HS-5 (cell line): ENCODE results near the gene GALNT18.
"Not testable (repeated sequence)": the region's sequence is repeated elsewhere in the genome, so short reads cannot be mapped to it uniquely, and the experiment has no call there.

Experiments used
- DNase-seq: peaks from one replicate; pipeline ENCODE4 v3.0.0-alpha.2; 2012; ENCODE audit warnings: low read depth

The GALNT18 gene

GRCh38 chr11:11458001-11458400 is 163.8 kb downstream of the GALNT18 start:
- no peak for DNase-seq

- no peak for DNase-seq
These were observed 164.9 kb downstream of the GALNT18 start for GRCh38 chr11:11456866-11457265.

GRCh38 chr11:11454671-11455223 is 167.1 kb downstream of the GALNT18 start:
- no peak for DNase-seq

- DNase-seq, result no peak
These were observed 170.3 kb downstream of the GALNT18 start for GRCh38 chr11:11451501-11452005.

- peak; percentile 56 for DNase-seq
These were observed 171.0 kb downstream of the GALNT18 start for GRCh38 chr11:11450744-11451362.

- DNase-seq, result no peak
These were observed 172.5 kb downstream of the GALNT18 start for GRCh38 chr11:11449327-11449726.

GRCh38 chr11:11448626-11449025 is 173.2 kb downstream of the GALNT18 start:
- DNase-seq, result no peak

GRCh38 chr11:11447601-11448000 is 174.2 kb downstream of the GALNT18 start:
- not testable (repeated sequence) for DNase-seq

- no peak for DNase-seq
These were observed 174.8 kb downstream of the GALNT18 start for GRCh38 chr11:11446967-11447366.

GRCh38 chr11:11446564-11446963 is 175.2 kb downstream of the GALNT18 start:
- no peak for DNase-seq

- no peak for DNase-seq
These were observed 176.2 kb downstream of the GALNT18 start for GRCh38 chr11:11445441-11446185.

GRCh38 chr11:11444804-11445131 is 177.0 kb downstream of the GALNT18 start:
- DNase-seq, result no peak

- no peak for DNase-seq
These were observed 177.6 kb downstream of the GALNT18 start for GRCh38 chr11:11444027-11444803.

GRCh38 chr11:11442791-11443190 is 179.0 kb downstream of the GALNT18 start:
- no peak for DNase-seq

GRCh38 chr11:11441516-11441915 is 180.3 kb downstream of the GALNT18 start:
- DNase-seq, result no peak

- DNase-seq, result no peak
These were observed 180.7 kb downstream of the GALNT18 start for GRCh38 chr11:11441091-11441490.

- no peak for DNase-seq
These were observed 181.7 kb downstream of the GALNT18 start for GRCh38 chr11:11440144-11440543.

GRCh38 chr11:11439591-11439990 is 182.2 kb downstream of the GALNT18 start:
- no peak for DNase-seq

- DNase-seq, result no peak
These were observed 185.0 kb downstream of the GALNT18 start for GRCh38 chr11:11436715-11437313.

GRCh38 chr11:11435635-11436034 is 186.2 kb downstream of the GALNT18 start:
- DNase-seq, result no peak

- DNase-seq, result no peak
These were observed 187.8 kb downstream of the GALNT18 start for GRCh38 chr11:11433960-11434359.
